Adrenal gland (tissue), 12 donors: Measurements from ENCODE around the gene XPC. TPM values are rescaled to one million over a fixed set of nuclear protein-coding genes. Genes with fewer than 3 reads are reported as not detected.

ENCODE experiments used
- DNase-seq, 7 donors: peaks; one replicate each; pipeline ENCODE4 v3.0.0-alpha.2; 2019 to 2020
- H3K27ac ChIP-seq, 5 donors: fragments of 200-600 bp; sonication (generic) in 4 of 5; 1 replicate in 3 of 5; 2 replicates in 2 of 5; pipeline versions ENCODE4 v1.5.1 to v1.8.0; 2016 to 2020; ENCODE audit warnings: mild to moderate bottlenecking in 1 of 5
- H3K27me3 ChIP-seq: fragments of 200-600 bp; 2 replicates; pipeline ENCODE4 v1.8.0; 2021
- H3K36me3 ChIP-seq, 2 donors: fragments of 200-600 bp; replicated peaks in 1 of 2; 1 replicate in 1 of 2; 2 replicates in 1 of 2; pipeline versions ENCODE4 v1.5.1 to v1.8.0; 2018 to 2022
- H3K4me1 ChIP-seq, 2 donors: fragments of 200-600 bp; replicated peaks in 1 of 2; 1 replicate in 1 of 2; 2 replicates in 1 of 2; pipeline versions ENCODE4 v1.5.1 to v1.8.0; 2018 to 2021
- H3K4me3 ChIP-seq, 4 donors: fragments of 200-600 bp; sonication (generic) in 3 of 4; one replicate each; pipeline ENCODE4 v1.5.1; 2016 to 2018
- H3K9me3 ChIP-seq, 3 donors: fragments of 200-600 bp; sonication (generic) in 1 of 3; replicated peaks in 1 of 3; 1 replicate in 2 of 3; 2 replicates in 1 of 3; pipeline versions ENCODE4 v1.5.1 to v1.8.0; 2016 to 2021
- POLR2A ChIP-seq, 2 donors: fragments of 450-650 bp; IDR thresholded peaks; one replicate each; pipeline ENCODE4 v1.6.1; 2017; ENCODE audit warnings: antibody characterized with exemption in 2 of 2, mild to moderate bottlenecking in 2 of 2, moderate library complexity in 1 of 2
- WGBS, 4 donors: extraction: QIAGEN DNeasy Blood & Tissue Kit in 2 of 4; methylation state at CpG; one replicate each; pipeline versions ENCODE4 v1.1.5 to v1.1.7; 2013 to 2017; 5-methylcytosine and 5-hydroxymethylcytosine counted together
- intact Hi-C, 2 donors: fragments of 100-400 bp; cut with DNase I; formaldehyde crosslinking; loops; one replicate each; pipeline versions ENCODE4 v1.14.1 to v1.15.0; 2022 to 2023
- polyA plus RNA-seq, 3 donors: library from polyadenylated mRNA; stranded (reverse); fragments of 200-250 nt in 2 of 3; fragments of 350-450 nt in 1 of 3; fragmentation: Illumina TruSeq in 1 of 3; extraction: RNeasy Lipid Tissue Mini Kit (QIAGEN cat#74804) in 1 of 3; gene quantifications; one replicate each; pipeline ENCODE4 v1.2.3, GENCODE V29; 2013 to 2014
- total RNA-seq, 9 donors: library from RNA; depleted of rRNA in 4 of 9; stranded (reverse); fragments of >200 nt in 4 of 9; fragments of 120-200 nt in 1 of 9; fragmentation: NEBNext Ultra II Directional in 1 of 9; extraction: Animal tissue kit (Norgen Biotek cat#: 25700) in 1 of 9; gene quantifications; one replicate each; pipeline versions ENCODE4 v1.1.0 to v1.2.4, GENCODE V29; 2013 to 2023
- TF ChIP-seq, protein P1 (sequence below), 6 experiments: fragments of 450-650 bp in 4 of 6; fragments of 200-600 bp in 2 of 6; sonication (generic) in 1 of 6; IDR thresholded peaks; 1 replicate in 5 of 6; 2 replicates in 1 of 6; pipeline versions ENCODE4 v1.5.1 to v1.8.0; 2016 to 2021; ENCODE audit warnings: antibody characterized with exemption in 6 of 6, mild to moderate bottlenecking in 2 of 6, moderate library complexity in 1 of 6
- donor health status: healthy with polysubstance abuse.
- donor health status: Bipolar disorder and iron deficiency.
- donor health status: DM: yes; HTN: yes; CAD: no.
- donor health status: DM: no; HTN: no; CAD: no.
- donor health status: DM: no; HTN: no; CAD: no.
- donor health status: DM: yes; HTN: yes; CAD: no.

The XPC gene
- total and polyA plus RNA-seq, 12 donors, result 15.6 to 66.5 (median 31.4) TPM

DNA sequence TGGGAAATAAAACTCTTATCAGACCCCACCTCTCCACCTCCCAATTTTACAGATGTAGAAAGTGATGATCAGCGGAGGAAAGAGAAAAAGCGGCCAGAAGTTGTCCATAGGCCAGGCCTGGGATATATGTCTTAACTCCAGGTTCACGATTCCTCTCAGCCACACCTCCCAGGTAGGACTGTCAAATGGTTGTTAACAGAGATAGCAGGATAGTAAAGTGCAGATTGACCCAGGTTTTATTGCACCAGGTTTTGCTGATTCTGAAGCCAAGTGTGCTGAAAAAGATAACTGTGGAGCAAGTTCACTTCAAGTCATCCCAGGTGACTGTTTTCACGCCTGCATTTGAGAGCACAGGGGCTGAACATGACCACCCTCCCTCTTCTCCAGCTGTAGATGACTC, 36.4 kb upstream of the XPC start:
- no peak for DNase-seq
- WGBS, 4 donors, result 94 to 100% (median 96%) methylated on average over 4 of the region's 4 CpGs
- no peaks in the 10 kb centered on the region for H3K27me3 ChIP-seq
- TF ChIP-seq, protein P1, sequence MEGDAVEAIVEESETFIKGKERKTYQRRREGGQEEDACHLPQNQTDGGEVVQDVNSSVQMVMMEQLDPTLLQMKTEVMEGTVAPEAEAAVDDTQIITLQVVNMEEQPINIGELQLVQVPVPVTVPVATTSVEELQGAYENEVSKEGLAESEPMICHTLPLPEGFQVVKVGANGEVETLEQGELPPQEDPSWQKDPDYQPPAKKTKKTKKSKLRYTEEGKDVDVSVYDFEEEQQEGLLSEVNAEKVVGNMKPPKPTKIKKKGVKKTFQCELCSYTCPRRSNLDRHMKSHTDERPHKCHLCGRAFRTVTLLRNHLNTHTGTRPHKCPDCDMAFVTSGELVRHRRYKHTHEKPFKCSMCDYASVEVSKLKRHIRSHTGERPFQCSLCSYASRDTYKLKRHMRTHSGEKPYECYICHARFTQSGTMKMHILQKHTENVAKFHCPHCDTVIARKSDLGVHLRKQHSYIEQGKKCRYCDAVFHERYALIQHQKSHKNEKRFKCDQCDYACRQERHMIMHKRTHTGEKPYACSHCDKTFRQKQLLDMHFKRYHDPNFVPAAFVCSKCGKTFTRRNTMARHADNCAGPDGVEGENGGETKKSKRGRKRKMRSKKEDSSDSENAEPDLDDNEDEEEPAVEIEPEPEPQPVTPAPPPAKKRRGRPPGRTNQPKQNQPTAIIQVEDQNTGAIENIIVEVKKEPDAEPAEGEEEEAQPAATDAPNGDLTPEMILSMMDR (IDR thresholded peaks at IDR 0.05), result no peak
- TF ChIP-seq POLR2A (IDR thresholded peaks at IDR 0.05), result no peak
- intact Hi-C loops, result no loop called here
- no peaks in the 10 kb centered on the region for H3K36me3 ChIP-seq
- H3K27ac ChIP-seq, result no peak overlapping the region
- peaks cover 0 to 13% of the 10 kb centered on the region in 2 donors for H3K4me1 ChIP-seq
- no peaks in the 10 kb centered on the region for H3K9me3 ChIP-seq
- no peak overlapping the region for H3K4me3 ChIP-seq

DNA sequence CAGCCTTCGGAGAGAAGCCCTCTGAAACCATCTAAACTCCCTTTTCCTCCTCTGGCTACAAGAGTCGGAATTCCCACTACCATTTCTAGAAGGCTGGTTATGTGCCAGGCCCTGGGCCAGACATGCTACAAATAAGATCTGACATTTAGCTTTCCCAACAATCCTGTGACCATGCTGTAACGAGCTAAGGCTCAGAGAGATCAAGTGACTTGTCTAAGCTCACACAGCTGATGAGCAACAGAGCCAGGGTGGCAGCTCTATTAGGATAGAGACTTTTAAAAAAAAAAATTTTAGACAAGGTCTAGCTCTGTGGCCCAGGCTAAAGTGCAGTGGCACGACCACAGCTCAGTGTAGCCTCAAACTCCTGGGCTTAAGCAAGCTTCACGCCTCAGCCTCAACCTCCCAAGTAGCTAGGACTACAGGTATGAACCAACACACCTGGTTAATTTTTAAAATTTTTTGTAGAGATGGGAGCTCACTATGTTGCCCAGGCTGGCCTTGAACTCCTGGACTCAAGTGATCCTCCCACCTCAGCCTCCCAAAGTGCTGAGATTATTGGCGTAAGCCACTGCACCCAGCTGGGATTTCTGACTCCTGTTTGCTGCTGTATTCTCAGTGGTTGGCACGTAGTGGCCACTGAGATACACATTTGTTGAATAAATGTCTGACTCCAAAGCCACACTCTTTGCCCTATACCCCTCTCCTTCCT, 34.8 kb upstream of the XPC start:
- Histone ChIP-seq H3K36me3 (no peaks in the 10 kb centered on the region), H3K27ac (no peak overlapping the region), H3K4me3 (no peak overlapping the region), H3K4me1 (peaks cover 0 to 13% of the 10 kb centered on the region in 2 donors), H3K27me3 (no peaks in the 10 kb centered on the region), H3K9me3 (no peaks in the 10 kb centered on the region)
- intact Hi-C loops, result no loop called here
- DNase-seq, result no peak
- WGBS, 4 donors, result 94 to 97% (median 95%) methylated on average over 7 of the region's 7 CpGs
- TF ChIP-seq, protein P1 (IDR thresholded peaks at IDR 0.05), result no peak
- no peak for TF ChIP-seq POLR2A (IDR thresholded peaks at IDR 0.05)

DNA sequence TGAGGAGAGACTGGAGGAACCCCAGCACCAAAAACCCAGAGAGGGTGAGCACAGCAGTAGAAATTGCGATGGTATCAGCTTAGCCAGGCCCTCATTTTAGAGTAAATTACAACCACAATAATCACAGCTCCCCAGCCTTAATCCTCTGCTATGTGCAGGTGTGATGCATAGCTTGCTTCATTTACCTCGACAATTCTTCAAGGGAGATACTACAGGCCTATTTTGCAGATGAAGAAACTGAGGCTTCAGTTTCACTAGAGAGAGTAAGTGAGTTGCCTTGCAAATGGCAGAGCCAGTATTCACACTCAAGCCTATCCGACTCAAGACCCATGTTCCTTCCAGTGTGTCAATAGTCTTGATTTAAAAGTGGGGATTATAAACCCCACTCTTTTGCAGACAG, 33.6 kb upstream of the XPC start:
- H3K4me1 ChIP-seq, result peaks cover 0 to 13% of the 10 kb centered on the region in 2 donors
- DNase-seq, result no peak
- TF ChIP-seq, protein P1 (IDR thresholded peaks at IDR 0.05), result no peak
- no peak for TF ChIP-seq POLR2A (IDR thresholded peaks at IDR 0.05)
- WGBS, 4 donors, result 85 to 100% (median 95%) methylated on average over 3 of the region's 3 CpGs
- H3K9me3 ChIP-seq, result no peaks in the 10 kb centered on the region
- H3K36me3 ChIP-seq, result no peaks in the 10 kb centered on the region
- H3K27me3 ChIP-seq, result no peaks in the 10 kb centered on the region
- H3K4me3 ChIP-seq, result no peak overlapping the region
- intact Hi-C loops, result no loop called here
- H3K27ac ChIP-seq, result no peak overlapping the region

DNA sequence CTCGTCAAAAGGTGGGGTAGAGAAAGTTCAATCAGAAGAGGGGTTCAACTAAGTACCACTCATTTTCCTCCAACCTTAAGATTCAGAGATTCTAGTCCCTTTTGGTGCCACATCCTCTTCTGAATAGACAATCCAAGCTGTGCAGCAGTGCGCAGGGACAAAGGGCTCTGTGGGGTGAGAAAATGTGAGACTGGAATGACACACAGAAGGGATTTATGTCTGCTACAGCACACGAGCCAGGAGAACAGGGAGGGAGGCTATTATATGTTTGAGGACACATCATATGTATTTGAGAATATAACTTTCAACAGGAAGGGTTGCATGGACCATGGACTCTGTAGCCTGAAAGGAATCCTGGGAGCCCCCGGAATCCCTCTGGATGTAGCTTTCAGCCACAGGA, 33.2 kb upstream of the XPC start:
- Histone ChIP-seq H3K4me3 (no peak overlapping the region), H3K36me3 (no peaks in the 10 kb centered on the region), H3K27ac (peak overlapping the region in 1 of 5 donors; percentile 36), H3K4me1 (peaks cover 0 to 13% of the 10 kb centered on the region in 2 donors), H3K27me3 (no peaks in the 10 kb centered on the region), H3K9me3 (no peaks in the 10 kb centered on the region)
- no peak for TF ChIP-seq POLR2A (IDR thresholded peaks at IDR 0.05)
- TF ChIP-seq, protein P1 (IDR thresholded peaks at IDR 0.05), result no peak
- intact Hi-C loops, result no loop called here
- 69 to 80% (median 73%) methylated on average over 4 of the region's 4 CpGs for WGBS, 4 donors
- no peak for DNase-seq
